Fibroblast of skin of back (primary cell): ENCODE measurements around the gene HOXB2.
A peak's percentile ranks its signal among the peaks of the same experiment; 100 is the strongest.

Experiments used
- DNase-seq: peaks from one replicate; pipeline ENCODE4 v3.0.0-alpha.2; 2013

HOXB2 gene

GRCh38 chr17:48565022-48565554, 20.2 kb upstream of the HOXB2 start:
- DNase-seq = no peak

- peak; percentile 51 for DNase-seq
Observed at GRCh38 chr17:48564188-48565021, 19.5 kb upstream of the HOXB2 start.

DNA sequence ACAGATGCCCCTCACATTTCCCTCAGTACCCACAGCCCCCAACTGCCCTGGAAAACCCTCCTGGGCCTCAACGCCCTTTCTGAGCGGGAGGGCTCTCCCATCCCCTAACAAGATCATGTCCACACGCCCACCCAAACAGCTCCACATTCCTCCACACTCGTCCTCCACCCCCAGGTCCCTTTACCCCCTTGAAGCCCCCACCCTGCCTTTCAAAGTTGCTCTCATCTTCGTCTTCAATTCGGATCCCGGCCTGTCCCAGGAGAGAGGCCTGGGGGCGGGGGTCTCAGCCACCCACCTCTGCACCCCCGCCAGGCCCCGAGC, 18.9 kb upstream of the HOXB2 start:
- DNase-seq = no peak

DNA sequence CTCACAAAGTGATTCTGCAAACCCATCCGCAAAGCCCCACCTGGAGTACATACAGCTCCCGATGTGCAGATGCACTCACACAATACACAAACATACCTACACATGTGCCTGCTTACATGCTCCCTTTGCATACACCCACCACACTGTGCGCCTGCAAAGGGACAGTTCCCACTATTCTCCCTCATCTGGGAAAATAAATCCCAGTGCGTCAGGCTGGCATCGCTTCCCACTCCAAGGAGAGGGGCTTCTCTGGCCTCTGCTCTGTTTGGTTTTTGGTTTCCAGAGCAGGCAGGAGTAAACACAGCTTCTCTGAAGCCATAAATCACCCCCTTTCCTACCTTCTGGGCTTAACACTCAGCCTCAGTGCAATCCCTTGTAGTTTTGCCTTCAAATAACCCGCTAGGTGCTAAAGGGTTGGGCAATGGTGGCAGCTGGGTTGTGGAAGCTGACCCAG, 18.5 kb upstream of the HOXB2 start:
- DNase-seq = no peak

DNA sequence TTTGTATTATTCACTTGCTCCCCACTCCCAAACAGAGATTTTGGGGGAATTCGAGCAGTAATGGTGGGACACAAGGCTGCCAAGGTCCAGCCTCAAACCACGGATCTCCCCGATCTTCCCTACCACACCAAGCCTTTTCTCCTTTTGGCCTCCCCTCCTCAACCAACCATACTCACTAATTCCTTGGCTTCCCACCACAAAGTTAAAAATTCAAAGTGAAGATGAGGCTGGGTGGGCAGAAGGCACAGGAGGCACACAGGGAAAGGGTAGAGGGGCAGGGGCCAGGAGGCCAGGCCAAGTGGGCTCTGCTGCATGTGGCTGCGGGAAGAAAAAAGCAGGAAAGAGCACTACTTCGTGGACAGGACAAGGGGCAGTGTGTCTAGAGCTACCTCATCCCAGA, 18.0 kb upstream of the HOXB2 start:
- DNase-seq = no peak

DNA sequence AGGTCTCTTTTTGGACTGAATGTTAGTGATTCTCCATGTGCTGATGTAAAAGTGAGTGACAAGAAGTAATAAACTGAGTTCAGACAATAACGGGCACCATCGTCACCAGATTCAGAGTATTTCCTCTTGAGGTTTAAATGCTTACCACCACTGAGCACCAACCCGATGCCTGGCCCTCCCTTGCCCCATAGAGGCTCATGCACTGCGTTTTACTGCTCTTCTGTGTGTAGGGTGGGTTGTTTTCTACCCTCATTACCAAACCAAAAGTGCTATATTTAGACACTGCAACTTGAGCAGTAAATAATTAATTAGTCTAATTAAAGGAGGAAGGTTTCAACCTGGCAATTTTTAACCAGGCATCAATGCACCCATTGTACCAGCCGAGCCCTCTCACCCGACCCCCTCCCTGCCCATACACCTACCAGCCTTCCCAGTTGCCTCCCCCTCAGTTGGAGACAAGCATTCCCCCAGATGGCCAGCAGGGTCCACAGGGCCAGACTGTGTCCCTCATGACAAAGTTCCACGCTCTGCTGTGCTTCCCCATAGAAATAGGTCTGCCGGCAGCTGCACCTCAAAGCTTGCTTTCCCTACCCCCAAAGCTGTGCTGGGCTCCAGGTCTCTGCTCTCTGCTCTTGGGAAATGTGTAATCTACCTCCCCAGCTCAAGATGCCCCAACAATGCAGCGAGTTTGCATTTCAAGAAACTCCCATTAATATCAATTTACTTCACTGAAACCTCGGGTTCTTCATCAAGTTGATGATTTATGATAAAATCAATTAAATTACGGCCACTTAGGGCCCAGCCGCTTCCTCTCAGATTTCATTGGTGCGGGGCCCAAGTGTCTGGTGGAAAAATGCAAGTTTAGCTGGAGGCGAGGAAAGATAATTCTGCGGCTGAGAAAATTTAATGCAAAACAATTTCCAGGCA, 17.2 kb upstream of the HOXB2 start:
- DNase-seq = no peak

GRCh38 chr17:48559840-48560817, 15.2 kb upstream of the HOXB2 start:
- no peak for DNase-seq

DNA sequence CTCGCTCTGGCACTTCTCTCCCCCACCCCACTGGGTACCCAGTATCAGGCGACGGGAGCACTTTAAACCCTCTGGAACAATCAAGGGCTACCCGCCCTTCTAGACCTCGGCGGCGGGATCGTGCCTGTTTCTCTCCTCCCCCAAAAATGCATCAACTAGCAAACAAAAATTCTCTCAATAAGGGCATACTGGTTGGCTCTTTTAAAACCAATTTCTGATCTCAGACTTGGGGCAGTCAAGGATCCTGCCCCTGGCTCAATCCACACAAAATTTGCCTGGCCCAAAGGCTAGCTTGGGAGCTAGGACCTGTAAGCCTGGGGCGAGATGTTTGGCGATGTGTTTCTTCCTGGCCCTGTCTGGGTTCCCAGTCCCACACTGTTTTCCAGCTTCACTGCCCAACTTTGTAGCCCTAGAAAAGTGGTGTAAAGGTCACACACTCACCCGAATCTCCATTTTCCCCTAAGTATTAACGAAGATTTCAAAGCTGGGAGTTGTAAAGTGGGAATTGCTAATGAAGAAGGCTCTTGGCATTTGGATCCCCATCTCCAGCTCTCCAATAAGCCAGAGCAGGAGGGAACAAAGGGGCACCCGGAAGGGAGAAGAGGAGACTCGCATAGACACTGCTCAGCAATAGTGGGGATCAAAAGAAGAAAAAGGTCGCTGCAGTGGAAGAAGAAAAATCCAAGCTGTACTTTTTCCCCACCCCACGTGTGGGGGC, 14.4 kb upstream of the HOXB2 start:
- no peak for DNase-seq

GRCh38 chr17:48558831-48559121, 13.9 kb upstream of the HOXB2 start:
- no peak for DNase-seq

- no peak for DNase-seq
Observed at GRCh38 chr17:48558057-48558830, 13.3 kb upstream of the HOXB2 start.

DNA sequence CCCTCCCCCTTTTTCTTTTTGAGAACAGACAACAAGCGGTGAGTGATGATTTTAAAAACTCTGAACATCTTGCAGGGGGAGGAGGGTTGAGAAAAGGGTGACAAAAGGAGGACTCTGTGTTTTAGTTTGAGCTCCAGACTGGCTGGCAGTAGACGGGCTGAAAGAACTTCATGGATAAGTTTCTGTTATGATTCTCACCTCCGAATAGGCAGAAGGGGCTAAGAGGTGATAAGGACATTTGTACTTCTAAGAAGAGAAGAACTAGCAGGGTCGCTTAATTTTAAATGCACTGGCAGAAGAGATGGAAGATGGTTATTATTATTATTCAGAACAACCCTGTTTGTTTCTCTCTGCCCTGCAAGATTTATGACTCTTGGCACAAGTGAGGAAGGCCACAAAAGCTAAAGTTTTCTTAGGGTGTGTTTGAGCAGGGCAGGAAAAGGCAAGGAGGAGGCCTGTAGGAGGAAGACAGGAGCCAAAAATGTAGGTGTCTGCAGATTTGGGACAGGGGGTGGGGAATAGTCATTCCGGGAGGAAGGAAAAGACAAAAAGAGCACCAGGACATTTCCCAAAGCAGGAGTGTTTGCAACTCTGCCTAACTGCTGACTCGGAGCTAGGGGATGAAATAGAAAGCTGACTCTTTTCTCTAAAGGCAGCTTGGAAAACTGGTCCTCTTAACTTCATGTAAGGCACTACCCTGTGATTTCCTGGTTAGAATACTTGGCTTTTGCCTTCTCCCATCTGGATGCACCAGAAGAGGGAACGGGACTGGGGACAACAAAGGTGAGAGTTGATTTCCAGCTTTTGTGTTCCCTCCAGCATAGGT, 11.9 kb upstream of the HOXB2 start:
- DNase-seq = no peak

GRCh38 chr17:48556229-48556575, 11.3 kb upstream of the HOXB2 start:
- DNase-seq = no peak

GRCh38 chr17:48555258-48556228, 10.6 kb upstream of the HOXB2 start:
- peak; percentile 85 for DNase-seq

GRCh38 chr17:48554412-48555257, 9.7 kb upstream of the HOXB2 start:
- no peak for DNase-seq

GRCh38 chr17:48553826-48554225, 8.9 kb upstream of the HOXB2 start:
- DNase-seq = no peak

DNA sequence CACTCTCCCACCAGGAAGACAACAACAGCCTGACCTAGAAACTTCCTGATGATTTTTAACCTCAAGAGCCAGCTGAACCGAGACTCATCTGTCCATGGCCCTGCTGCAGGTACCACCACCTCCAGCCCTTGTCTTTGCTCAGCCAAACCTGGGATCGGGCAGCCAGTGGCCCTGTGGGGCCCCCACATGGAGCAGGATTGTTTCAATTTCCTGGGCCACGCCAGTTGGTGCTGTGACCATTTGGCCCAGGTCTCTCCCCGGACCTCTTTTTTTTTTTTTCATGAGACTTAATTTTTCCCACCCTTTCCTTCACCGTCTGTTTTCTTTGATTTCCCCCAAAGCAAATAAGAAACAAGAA, 8.3 kb upstream of the HOXB2 start:
- no peak for DNase-seq

DNA sequence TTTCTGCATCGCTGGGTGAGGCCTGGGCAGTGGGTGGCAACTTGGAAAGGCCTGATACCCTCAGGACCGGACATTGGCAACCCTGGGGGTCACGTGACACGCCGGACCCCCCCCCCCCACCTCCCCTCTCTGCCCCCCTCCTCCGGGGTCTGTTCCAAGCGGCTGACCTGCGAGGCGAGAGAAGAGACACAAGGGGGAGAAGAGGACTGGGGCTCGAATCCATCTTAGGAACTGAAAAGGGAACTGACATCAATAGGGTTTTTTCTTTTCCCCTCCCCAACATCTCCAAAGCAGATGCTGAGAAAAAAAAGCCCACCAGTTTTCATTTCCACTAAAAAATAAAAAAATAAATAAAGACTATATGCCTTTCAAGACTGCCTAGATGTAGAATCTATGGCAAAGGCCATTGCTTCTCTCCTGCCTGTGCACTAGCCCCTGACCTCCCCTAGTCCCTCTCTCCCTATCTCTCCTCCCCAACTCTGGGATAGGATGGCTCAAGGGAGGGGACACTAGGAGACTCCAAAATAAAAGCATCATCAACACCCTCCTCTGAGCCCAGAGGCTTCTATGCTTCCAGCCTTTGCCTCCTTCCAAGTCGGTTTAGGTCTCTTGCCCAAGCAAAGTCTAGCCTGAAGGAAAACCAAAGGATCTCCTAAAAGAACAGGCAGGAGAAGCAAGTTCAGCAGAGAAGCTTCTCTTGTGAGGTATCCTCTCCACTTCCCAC, 7.7 kb upstream of the HOXB2 start:
- no peak for DNase-seq
